WTC11 (cell line): ENCODE results near the gene GPRC5B. TPM values are rescaled to one million over a fixed set of nuclear protein-coding genes. Genes with fewer than 3 reads are reported as not detected.

Source experiments
- ATAC-seq: fragments of 200-7000 bp; cut with Tn5 transposase; 2 replicates; pipeline ENCODE4 v1.10.0; 2021; ENCODE audit warnings: mild to moderate bottlenecking, moderate library complexity
- CTCF ChIA-PET: fragments of 300-600 bp; sonication (Branson Sonifier 250); formaldehyde crosslinking; loops from one replicate; lab custom pipeline; 2021; ENCODE audit warnings: antibody characterized with exemption; lab: Charles Lee
- POLR2A ChIA-PET: fragments of 350-600 bp; sonication (Branson Sonifier 250); formaldehyde crosslinking; loops from one replicate; lab custom pipeline; 2021; ENCODE audit warnings: antibody characterized with exemption; lab: Charles Lee
- DNase-seq: peaks from one replicate; pipeline ENCODE4 v3.0.0; 2021; ENCODE audit warnings: low spot score
- H3K27ac Mint-ChIP-seq: 2 replicates; pipeline ENCODE4 v1.8.0; 2021; ENCODE audit warnings: mixed read lengths
- H3K27me3 Mint-ChIP-seq: 2 replicates; pipeline ENCODE4 v1.8.0; 2021; ENCODE audit warnings: low read depth, mild to moderate bottlenecking, moderate library complexity, mixed read lengths
- H3K36me3 Mint-ChIP-seq: 2 replicates; pipeline ENCODE4 v1.8.0; 2021; ENCODE audit warnings: mixed read lengths
- H3K4me1 Mint-ChIP-seq: 2 replicates; pipeline ENCODE4 v1.8.0; 2022; ENCODE audit warnings: mixed read lengths
- H3K4me3 Mint-ChIP-seq: 2 replicates; pipeline ENCODE4 v1.8.0; 2021; ENCODE audit warnings: mild to moderate bottlenecking, moderate library complexity, mixed read lengths
- H3K9me3 Mint-ChIP-seq: 2 replicates; pipeline ENCODE4 v1.8.0; 2021; ENCODE audit warnings: mixed read lengths
- AFF4 ChIP-seq: sonication (generic); formaldehyde crosslinking; IDR thresholded peaks from 2 replicates; pipeline ENCODE4 v1.8.1; 2023; ENCODE audit warnings: mild to moderate bottlenecking, missing genetic modification reagents, borderline replicate concordance
- CBFB ChIP-seq: sonication (generic); formaldehyde crosslinking; IDR thresholded peaks from 2 replicates; pipeline ENCODE4 v1.8.1; 2022; ENCODE audit warnings: mild to moderate bottlenecking, low read depth, missing genetic modification reagents
- CTCF ChIP-seq: fragments of 200-600 bp; IDR thresholded peaks from 2 replicates; pipeline ENCODE4 v1.8.0; 2022; ENCODE audit warnings: antibody characterized with exemption
- E2F4 ChIP-seq: sonication (generic); formaldehyde crosslinking; IDR thresholded peaks from 2 replicates; pipeline ENCODE4 v1.8.1; 2022; ENCODE audit warnings: low read depth, mild to moderate bottlenecking, moderate library complexity, missing genetic modification reagents, borderline replicate concordance
- FOXP1 ChIP-seq: sonication (generic); formaldehyde crosslinking; IDR thresholded peaks from 2 replicates; pipeline ENCODE4 v1.8.0; 2022; ENCODE audit warnings: missing genetic modification reagents, mild to moderate bottlenecking, moderate library complexity, borderline replicate concordance
- FOXP4 ChIP-seq: sonication (generic); formaldehyde crosslinking; IDR thresholded peaks from 2 replicates; pipeline ENCODE4 v1.8.0; 2022; ENCODE audit warnings: mild to moderate bottlenecking, missing genetic modification reagents
- GABPB1 ChIP-seq: sonication (generic); formaldehyde crosslinking; IDR thresholded peaks from 2 replicates; pipeline ENCODE4 v1.8.1; 2023; ENCODE audit warnings: mild to moderate bottlenecking, missing genetic modification reagents
- GRHL2 ChIP-seq: fragments of 250-450 bp; sonication (Bioruptor Pico); IDR thresholded peaks from 2 replicates; pipeline ENCODE4 v1.8.0; 2022; ENCODE audit warnings: mild to moderate bottlenecking, moderate library complexity; ENCODE audit not compliant: insufficient replicate concordance, severe bottlenecking
- HMGXB4 ChIP-seq: sonication (generic); formaldehyde crosslinking; IDR thresholded peaks from 2 replicates; pipeline ENCODE4 v1.8.1; 2023; ENCODE audit warnings: mild to moderate bottlenecking, moderate library complexity, missing genetic modification reagents
- JUN ChIP-seq: sonication (generic); formaldehyde crosslinking; IDR thresholded peaks from 2 replicates; pipeline ENCODE4 v1.8.0; 2023; ENCODE audit warnings: mild to moderate bottlenecking, missing genetic modification reagents
- MXD4 ChIP-seq: fragments of 250-450 bp; sonication (Bioruptor Pico); IDR thresholded peaks from 2 replicates; pipeline ENCODE4 v1.8.0; 2021; ENCODE audit warnings: mild to moderate bottlenecking, moderate library complexity, borderline replicate concordance
- NFATC4 ChIP-seq: fragments of 250-450 bp; sonication (Bioruptor Pico); IDR thresholded peaks from 2 replicates; pipeline ENCODE4 v1.9.0; 2021; ENCODE audit warnings: mild to moderate bottlenecking
- NR2C2 ChIP-seq: sonication (generic); formaldehyde crosslinking; IDR thresholded peaks from 2 replicates; pipeline ENCODE4 v1.8.0; 2022; ENCODE audit warnings: mild to moderate bottlenecking, missing genetic modification reagents
- PREB ChIP-seq: sonication (generic); formaldehyde crosslinking; IDR thresholded peaks from 2 replicates; pipeline ENCODE4 v1.8.1; 2022; ENCODE audit warnings: mild to moderate bottlenecking, missing genetic modification reagents, moderate library complexity, borderline replicate concordance
- SMAD3 ChIP-seq: sonication (generic); formaldehyde crosslinking; IDR thresholded peaks from 2 replicates; pipeline ENCODE4 v1.8.0; 2022; ENCODE audit warnings: missing genetic modification reagents, mild to moderate bottlenecking, borderline replicate concordance
- TEAD1 ChIP-seq: sonication (generic); formaldehyde crosslinking; IDR thresholded peaks from 2 replicates; pipeline ENCODE4 v1.8.0; 2022; ENCODE audit warnings: mild to moderate bottlenecking, missing genetic modification reagents
- TEAD4 ChIP-seq: sonication (generic); formaldehyde crosslinking; IDR thresholded peaks from 2 replicates; pipeline ENCODE4 v1.8.0; 2022; ENCODE audit warnings: mild to moderate bottlenecking, missing genetic modification reagents
- TP53 ChIP-seq: sonication (generic); formaldehyde crosslinking; IDR thresholded peaks from 2 replicates; pipeline ENCODE4 v1.8.1; 2023; ENCODE audit warnings: mild to moderate bottlenecking, missing genetic modification reagents
- ZNF232 ChIP-seq: sonication (generic); formaldehyde crosslinking; IDR thresholded peaks from 2 replicates; pipeline ENCODE4 v1.8.0; 2022; ENCODE audit warnings: mild to moderate bottlenecking, missing genetic modification reagents
- ZNF416 ChIP-seq: fragments of 250-450 bp; sonication (Bioruptor Pico); IDR thresholded peaks from 2 replicates; pipeline ENCODE4 v1.9.0; 2021; ENCODE audit warnings: mild to moderate bottlenecking, inconsistent platforms
- total RNA-seq: library from RNA; stranded (reverse); gene quantifications from 3 replicates; pipeline ENCODE4 v1.2.3, GENCODE V29; 2021

The GPRC5B gene
- total RNA-seq, 1 experiment from 2014 or later = 104 TPM

GRCh38 chr16:19840524-19841110 lies 44.0 kb downstream of the GPRC5B start:
- Mint-ChIP-seq H3K27me3 (no peaks in the 10 kb centered on the region; the same call in 1 of the 2 replicates), H3K27ac (no peak overlapping the region), H3K4me1 (peaks cover 18% of the 10 kb centered on the region), H3K9me3 (no peaks in the 10 kb centered on the region), H3K4me3 (no peak overlapping the region), H3K36me3 (no peaks in the 10 kb centered on the region)
- TF ChIP-seq SMAD3 (CRISPR knock-in tag) (no peak), TP53 (CRISPR knock-in tag) (no peak), FOXP1 (no peak), ZNF416 (CRISPR knock-in tag) (no peak), CTCF (no peak), PREB (CRISPR knock-in tag) (no peak), GRHL2 (CRISPR knock-in tag) (no peak)
- ChIA-PET POLR2A (no interaction called here), CTCF (no interaction called here)
- DNase-seq (no peak), ATAC-seq (no peak)

- POLR2A ChIA-PET = no interaction called here
- Mint-ChIP-seq H3K9me3 (no peaks in the 10 kb centered on the region), H3K27me3 (no peaks in the 10 kb centered on the region), H3K27ac (peak overlapping the region; percentile 20), H3K36me3 (no peaks in the 10 kb centered on the region), H3K4me1 (peaks cover 18% of the 10 kb centered on the region), H3K4me3 (no peak overlapping the region)
- CTCF ChIA-PET = interaction anchor here (1.4 to 2.1 kb wide), 2 partner anchors 16 to 36 kb away, joined by 3 to 6 read pairs; no protein-coding TSS in a partner anchor
- TF ChIP-seq CBFB (CRISPR knock-in tag) (no peak), SMAD3 (CRISPR knock-in tag) (no peak), AFF4 (CRISPR knock-in tag) (no peak), ZNF232 (CRISPR knock-in tag) (no peak), E2F4 (CRISPR knock-in tag) (no peak), JUN (CRISPR knock-in tag) (no peak), FOXP4 (CRISPR knock-in tag) (no peak), MXD4 (CRISPR knock-in tag) (no peak), GABPB1 (no peak), TEAD1 (CRISPR knock-in tag) (no peak), NR2C2 (CRISPR knock-in tag) (no peak), TEAD4 (CRISPR knock-in tag) (no peak), HMGXB4 (no peak), NFATC4 (CRISPR knock-in tag) (no peak)
- DNase-seq (no peak), ATAC-seq (peak; percentile 94)
These were observed 46.5 kb downstream of the GPRC5B start for GRCh38 chr16:19837984-19838707.
